AG10803 (cell line): ENCODE measurements around the gene HOXD12.
A peak's percentile ranks its signal among the peaks of the same experiment; 100 is the strongest.

ENCODE experiments used
- DNase-seq: peaks from one replicate; pipeline ENCODE4 v3.0.0; 2010; ENCODE audit warnings: low read depth
- H3K4me3 ChIP-seq: 2 replicates; pipeline ENCODE4 v1.5.1; 2011; ENCODE audit warnings: mild to moderate bottlenecking, low read length, control low read depth
- TF ChIP-seq, protein P1 (sequence below): conservative IDR thresholded peaks from 2 replicates; pipeline ENCODE4 v1.5.1; 2011; ENCODE audit warnings: mild to moderate bottlenecking, low read length, control low read depth, inconsistent platforms

Gene HOXD12

DNA sequence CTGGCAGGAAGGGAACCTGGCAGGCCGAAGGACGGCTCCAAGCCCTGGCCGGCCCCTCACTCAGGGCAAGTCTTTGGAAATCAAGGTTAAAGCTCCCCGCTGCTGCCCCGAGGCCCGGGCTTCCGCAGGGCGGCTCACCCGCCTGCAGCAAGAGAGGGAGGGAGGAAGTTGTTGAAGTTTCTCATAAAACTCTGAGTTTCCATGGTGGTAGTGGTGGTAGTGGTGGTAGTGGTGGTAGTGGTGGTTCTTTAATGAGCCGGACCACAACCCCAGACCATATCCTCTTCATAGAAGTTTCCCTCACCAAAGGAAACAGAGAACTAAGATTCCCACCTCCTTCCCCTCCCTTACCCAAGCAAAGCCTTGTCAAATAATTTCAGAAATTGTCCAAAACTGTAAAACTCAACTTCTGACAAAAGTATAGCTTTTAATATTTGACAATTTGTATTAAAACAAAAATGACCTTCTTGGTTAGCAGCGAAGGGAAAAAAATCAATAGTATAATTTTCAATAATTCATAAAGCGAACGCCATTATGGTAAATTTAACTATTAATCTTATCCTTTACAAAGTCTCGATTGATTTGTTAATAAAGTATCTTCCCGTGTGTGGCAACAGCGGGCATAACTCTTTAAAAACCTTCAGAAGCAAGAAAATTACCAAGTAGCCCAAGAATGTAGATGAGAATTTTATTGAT lies 15.5 kb downstream of the HOXD12 start:
- H3K4me3 ChIP-seq, result no peak overlapping the region
- TF ChIP-seq, protein P1, sequence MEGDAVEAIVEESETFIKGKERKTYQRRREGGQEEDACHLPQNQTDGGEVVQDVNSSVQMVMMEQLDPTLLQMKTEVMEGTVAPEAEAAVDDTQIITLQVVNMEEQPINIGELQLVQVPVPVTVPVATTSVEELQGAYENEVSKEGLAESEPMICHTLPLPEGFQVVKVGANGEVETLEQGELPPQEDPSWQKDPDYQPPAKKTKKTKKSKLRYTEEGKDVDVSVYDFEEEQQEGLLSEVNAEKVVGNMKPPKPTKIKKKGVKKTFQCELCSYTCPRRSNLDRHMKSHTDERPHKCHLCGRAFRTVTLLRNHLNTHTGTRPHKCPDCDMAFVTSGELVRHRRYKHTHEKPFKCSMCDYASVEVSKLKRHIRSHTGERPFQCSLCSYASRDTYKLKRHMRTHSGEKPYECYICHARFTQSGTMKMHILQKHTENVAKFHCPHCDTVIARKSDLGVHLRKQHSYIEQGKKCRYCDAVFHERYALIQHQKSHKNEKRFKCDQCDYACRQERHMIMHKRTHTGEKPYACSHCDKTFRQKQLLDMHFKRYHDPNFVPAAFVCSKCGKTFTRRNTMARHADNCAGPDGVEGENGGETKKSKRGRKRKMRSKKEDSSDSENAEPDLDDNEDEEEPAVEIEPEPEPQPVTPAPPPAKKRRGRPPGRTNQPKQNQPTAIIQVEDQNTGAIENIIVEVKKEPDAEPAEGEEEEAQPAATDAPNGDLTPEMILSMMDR, result no peak
- DNase-seq, result no peak

DNA sequence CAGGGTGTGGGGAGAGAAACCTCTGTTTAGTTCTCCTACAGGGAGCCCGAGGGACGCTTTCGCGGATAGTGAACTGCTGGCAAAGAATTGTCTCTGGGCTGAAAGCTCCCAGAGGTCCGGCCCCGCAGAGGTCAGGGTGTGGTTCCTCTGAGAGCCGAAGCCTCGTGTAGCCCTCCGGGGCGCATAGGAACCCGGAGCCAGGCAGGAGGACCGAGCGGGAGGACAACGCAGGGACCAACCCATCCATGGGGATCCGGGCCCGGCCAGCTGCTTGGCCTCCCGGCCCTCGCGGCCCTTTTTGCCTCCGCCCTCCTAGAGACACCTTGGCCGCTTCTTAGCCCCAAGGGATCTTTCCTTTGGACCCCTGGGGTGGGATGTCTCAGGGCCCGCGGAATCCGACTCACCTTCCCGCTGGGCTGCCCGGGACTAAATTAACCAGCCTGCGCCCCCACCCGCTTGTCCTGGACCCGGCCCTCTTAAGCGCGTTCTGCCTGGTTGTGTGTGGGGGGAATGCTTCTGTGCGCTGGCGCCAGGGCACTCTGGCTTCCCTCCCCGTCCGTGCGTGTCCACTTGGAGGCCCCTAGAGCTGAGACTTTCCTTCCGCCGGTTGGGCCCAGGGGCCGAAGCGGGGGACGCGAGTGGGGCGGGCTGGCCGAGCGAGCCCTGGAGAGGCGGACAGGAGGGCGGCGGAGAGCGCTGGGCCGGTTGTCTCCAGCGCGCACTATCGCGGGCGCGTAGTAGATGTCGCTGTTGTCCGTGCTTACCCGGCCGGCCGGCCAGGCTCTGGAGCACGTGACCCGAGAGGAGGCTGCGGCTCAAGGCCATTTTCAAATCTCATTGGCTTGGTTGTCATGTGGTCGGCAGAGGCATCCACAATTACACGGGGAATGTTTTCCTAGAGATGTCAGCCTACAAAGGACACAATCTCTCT lies 16.6 kb downstream of the HOXD12 start, which contains the start of gene HOXD10:
Gene HOXD10, plus strand, starts transcription at position 896 of the 931 bp plus-strand sequence. CDS start 56 bp downstream, outside the sequence.
- DNase-seq, result peak; percentile 74
- TF ChIP-seq, protein P1, result peak; percentile 45
- peak within 1 kb of the TSS; percentile 30 for H3K4me3 ChIP-seq

DNA sequence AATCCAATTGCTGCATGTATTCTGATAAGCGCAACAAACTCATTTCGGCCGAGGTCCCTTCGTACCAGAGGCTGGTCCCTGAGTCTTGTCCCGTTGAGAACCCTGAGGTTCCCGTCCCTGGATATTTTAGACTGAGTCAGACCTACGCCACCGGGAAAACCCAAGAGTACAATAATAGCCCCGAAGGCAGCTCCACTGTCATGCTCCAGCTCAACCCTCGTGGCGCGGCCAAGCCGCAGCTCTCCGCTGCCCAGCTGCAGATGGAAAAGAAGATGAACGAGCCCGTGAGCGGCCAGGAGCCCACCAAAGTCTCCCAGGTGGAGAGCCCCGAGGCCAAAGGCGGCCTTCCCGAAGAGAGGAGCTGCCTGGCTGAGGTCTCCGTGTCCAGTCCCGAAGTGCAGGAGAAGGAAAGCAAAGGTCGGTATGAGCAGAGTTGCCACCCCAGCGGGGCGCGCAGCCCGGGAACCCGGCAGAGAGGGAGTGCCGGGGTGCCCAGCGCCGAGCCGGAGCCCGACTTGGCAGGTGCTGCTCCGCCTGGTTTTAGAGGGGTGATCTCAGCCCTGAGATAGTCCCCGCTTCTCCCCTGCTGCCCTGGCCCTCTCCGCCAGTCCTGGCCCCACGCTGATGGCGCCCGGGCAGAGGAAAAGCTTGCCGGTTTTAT lies 17.7 kb downstream of the HOXD12 start:
- TF ChIP-seq, protein P1, result no peak
- DNase-seq, result no peak
- peak overlapping the region; percentile 30 for H3K4me3 ChIP-seq

DNA sequence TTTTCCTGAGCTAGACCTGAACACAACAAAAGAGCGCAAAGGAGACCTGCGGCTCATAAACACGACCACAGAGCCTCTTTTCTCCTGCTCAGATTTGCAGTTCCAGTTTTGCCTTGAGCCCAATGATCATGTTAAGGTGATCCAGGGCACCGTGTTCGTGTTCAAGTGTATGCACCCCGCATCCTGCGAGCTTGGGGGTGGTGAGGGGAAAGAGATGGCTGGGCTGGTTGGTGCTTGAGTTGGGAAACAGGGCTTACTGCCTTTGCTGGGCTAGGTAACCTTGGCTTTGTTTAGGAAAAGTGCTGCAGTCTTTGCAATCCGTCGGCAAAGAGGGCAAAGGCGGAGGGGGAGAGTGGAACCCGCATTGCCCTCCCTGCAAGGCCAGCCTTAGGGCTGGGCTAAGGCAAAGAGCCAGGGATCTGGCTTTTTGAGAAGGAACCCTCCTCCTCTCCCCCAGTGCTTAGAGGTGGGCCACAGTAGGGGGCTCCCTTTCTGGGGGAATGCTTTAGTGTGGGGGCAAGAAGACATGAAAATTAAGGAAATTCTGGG lies 18.3 kb downstream of the HOXD12 start:
- TF ChIP-seq, protein P1, result no peak
- DNase-seq, result no peak
- peak overlapping the region; percentile 30 for H3K4me3 ChIP-seq

DNA sequence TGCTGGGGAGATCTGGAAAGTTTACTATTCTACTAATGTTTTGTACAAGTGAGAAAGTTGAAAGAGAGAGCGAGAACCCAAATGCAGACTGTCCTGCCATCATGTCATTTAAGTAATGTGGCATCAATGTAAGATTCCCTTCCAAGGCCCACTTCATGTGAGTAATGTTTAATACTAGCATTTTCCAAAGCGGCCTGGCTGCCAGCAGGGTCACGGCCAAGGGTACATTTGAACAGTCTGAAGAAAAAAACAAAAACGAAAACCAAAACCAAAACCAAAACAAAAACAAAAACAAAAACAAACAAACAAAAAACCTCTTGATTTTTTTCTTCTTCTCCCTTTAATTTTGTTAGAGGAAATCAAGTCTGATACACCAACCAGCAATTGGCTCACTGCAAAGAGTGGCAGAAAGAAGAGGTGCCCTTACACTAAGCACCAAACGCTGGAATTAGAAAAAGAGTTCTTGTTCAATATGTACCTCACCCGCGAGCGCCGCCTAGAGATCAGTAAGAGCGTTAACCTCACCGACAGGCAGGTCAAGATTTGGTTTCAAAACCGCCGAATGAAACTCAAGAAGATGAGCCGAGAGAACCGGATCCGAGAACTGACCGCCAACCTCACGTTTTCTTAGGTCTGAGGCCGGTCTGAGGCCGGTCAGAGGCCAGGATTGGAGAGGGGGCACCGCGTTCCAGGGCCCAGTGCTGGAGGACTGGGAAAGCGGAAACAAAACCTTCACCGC lies 19.2 kb downstream of the HOXD12 start:
- TF ChIP-seq, protein P1, result peak; percentile 45
- H3K4me3 ChIP-seq, result no peak overlapping the region
- peak; percentile 18 for DNase-seq

DNA sequence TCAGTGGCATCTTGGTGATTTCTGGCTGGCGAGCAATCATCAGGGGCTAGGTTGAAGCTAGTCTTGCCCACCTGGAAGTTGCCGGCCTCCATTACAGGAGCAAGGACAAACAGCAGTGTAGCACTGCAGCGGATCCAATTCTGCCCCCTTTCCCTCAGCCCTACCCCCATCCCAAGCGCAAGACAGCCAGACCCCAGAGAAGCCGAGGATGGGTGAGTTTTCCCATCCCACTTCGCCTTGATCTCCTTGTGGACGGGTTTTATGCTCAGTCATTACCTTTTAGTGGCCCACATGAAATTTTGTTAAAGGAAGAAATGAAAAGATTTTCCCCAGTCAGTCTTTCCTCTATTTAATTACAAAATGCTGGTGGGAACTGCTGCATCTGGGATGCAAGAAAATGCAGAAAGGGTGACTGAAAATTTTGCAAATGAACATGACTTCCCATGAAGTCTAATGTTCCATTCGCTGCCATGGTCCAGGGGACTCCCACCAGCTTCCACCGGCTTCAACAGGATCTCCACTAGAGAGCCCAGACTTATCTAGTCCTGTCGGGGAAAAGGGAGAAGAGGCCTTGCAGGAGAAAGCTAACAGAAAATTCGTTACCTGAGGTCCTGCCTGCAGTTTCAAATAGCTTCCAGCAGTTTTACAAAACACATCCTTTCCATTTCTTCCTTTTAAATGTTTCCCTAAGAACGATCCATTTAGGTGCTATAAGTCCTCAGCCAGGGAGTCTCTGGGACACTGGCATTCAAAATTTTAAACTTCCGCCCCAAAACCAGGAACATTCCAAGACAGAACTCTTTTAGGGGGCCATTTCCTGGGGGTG lies 21.0 kb downstream of the HOXD12 start:
- no peak for DNase-seq
- TF ChIP-seq, protein P1, result peak; percentile 7; the same call in 1 of the 2 replicates
- no peak overlapping the region for H3K4me3 ChIP-seq
